ENCODE measurements around the gene EFS.
"Not testable (repeated sequence)": the region's sequence is repeated elsewhere in the genome, so short reads cannot be mapped to it uniquely, and the experiment has no call there.

EFS gene

GRCh38 chr14:23398348-23398747, 33.4 kb upstream of the EFS start:
- no peak for DNase-seq

- DNase-seq = no peak
Measured at GRCh38 chr14:23396781-23397407, 31.9 kb upstream of the EFS start.

GRCh38 chr14:23396126-23396525, 31.2 kb upstream of the EFS start:
- DNase-seq = no peak

- no peak for DNase-seq
Measured at GRCh38 chr14:23392613-23393012, 27.6 kb upstream of the EFS start.

GRCh38 chr14:23389871-23390270, 24.9 kb upstream of the EFS start:
- not testable (repeated sequence) for DNase-seq

- DNase-seq = no peak
Measured at GRCh38 chr14:23389396-23389795, 24.4 kb upstream of the EFS start.

- DNase-seq = no peak
Measured at GRCh38 chr14:23388996-23389395, 24.0 kb upstream of the EFS start.

- DNase-seq = no peak
Measured at GRCh38 chr14:23387916-23388882, 23.2 kb upstream of the EFS start.

GRCh38 chr14:23386999-23387398, 22.0 kb upstream of the EFS start:
- no peak for DNase-seq

- DNase-seq = not testable (repeated sequence)
Measured at GRCh38 chr14:23386266-23386657, 21.3 kb upstream of the EFS start.

GRCh38 chr14:23385642-23386265, 20.8 kb upstream of the EFS start:
- DNase-seq = no peak

- DNase-seq = no peak
Measured at GRCh38 chr14:23385244-23385641, 20.3 kb upstream of the EFS start.

- no peak for DNase-seq
Measured at GRCh38 chr14:23384364-23385080, 19.6 kb upstream of the EFS start.

GRCh38 chr14:23382731-23383440, 17.9 kb upstream of the EFS start:
- DNase-seq = no peak

GRCh38 chr14:23382276-23382675, 17.3 kb upstream of the EFS start:
- no peak for DNase-seq

- DNase-seq = no peak
Measured at GRCh38 chr14:23381871-23382270, 16.9 kb upstream of the EFS start.

GRCh38 chr14:23380976-23381375, 16.0 kb upstream of the EFS start:
- no peak for DNase-seq

- DNase-seq = no peak
Measured at GRCh38 chr14:23380197-23380914, 15.4 kb upstream of the EFS start.

- DNase-seq = peak; percentile 4 to 41
Measured at GRCh38 chr14:23379366-23380196, 14.6 kb upstream of the EFS start.

GRCh38 chr14:23378612-23379220, 13.7 kb upstream of the EFS start:
- DNase-seq = no peak
